Astrocyte of the cerebellum (primary cell): ENCODE data around the gene SYT9.

ENCODE experiments used
- DNase-seq: peaks from one replicate; pipeline ENCODE4 v3.0.0-alpha.2; 2011; ENCODE audit warnings: low read depth
- H3K4me3 ChIP-seq: 2 replicates; pipeline ENCODE4 v1.5.1; 2011; ENCODE audit warnings: mild to moderate bottlenecking, low read depth, low read length, moderate library complexity
- CTCF ChIP-seq: IDR thresholded peaks from 2 replicates; pipeline ENCODE4 v1.5.1; 2012; ENCODE audit warnings: low read length, low read depth, moderate library complexity, mild to moderate bottlenecking; ENCODE audit errors: missing control alignments
- in situ Hi-C: cut with HindIII; loops from 2 replicates; pipeline ENCODE4 v1.10.0; 2017; ENCODE audit warnings: low sequenced_read_pairs

SYT9 gene

DNA sequence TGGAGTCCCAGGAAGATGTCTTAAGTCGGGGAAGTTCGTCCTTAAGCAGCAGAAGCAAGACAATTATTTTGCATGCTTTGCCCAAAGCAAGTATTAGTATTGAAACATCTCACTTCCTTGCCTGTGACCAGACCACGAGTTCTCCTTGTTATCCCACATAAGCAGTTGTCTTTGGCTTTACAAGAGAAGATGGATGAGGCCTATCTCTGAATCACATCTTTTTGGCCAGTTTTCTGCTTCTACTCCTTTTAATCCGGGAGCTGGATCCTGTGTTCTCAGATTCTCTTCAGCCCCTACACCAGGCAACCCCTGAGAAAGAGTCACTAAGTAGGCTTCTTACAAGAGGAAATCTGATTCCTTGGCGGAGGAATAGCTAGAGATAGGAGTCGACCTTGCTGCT, 2.1 kb downstream of the SYT9 start:
- no peak for TF ChIP-seq CTCF
- DNase-seq, result no peak

GRCh38 chr11:7254731-7255291, 3.1 kb downstream of the SYT9 start:
- no peak for TF ChIP-seq CTCF
- DNase-seq, result no peak
- H3K4me3 ChIP-seq, result no peak overlapping the region
- in situ Hi-C loops, result no loop called here

More for the DNA sequence above, 2.1 kb downstream of the SYT9 start:
- no peak overlapping the region for H3K4me3 ChIP-seq
- in situ Hi-C loops, result no loop called here

DNA sequence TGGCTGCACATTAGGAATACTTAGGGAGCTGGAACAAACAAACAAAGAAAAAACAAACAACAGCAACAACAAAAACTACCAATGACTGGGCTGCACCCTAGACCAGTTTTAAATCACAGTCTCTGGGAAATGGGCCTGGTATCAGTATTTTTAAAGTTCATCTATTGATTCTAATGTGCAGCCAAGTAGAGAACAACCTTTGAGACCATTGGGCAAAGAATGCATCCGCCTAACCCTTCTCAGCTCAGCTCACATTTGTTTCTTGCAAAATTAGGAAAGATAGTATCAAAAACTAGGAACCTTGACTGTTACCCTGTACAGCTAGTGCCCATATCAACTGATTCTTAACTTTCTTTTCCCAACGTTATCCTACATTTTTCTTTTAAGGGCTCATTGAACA, 5.2 kb downstream of the SYT9 start:
- no peak for DNase-seq
- TF ChIP-seq CTCF, result no peak
- in situ Hi-C loops, result no loop called here
- H3K4me3 ChIP-seq, result no peak overlapping the region

- H3K4me3 ChIP-seq, result no peak overlapping the region
- no peak for DNase-seq
- in situ Hi-C loops, result no loop called here
- TF ChIP-seq CTCF, result no peak
Observed at GRCh38 chr11:7257724-7258123, 6.0 kb downstream of the SYT9 start.

- TF ChIP-seq CTCF, result no peak
- no peak for DNase-seq
- H3K4me3 ChIP-seq, result no peak overlapping the region
- in situ Hi-C loops, result no loop called here
Observed at GRCh38 chr11:7261578-7261977, 9.9 kb downstream of the SYT9 start.

DNA sequence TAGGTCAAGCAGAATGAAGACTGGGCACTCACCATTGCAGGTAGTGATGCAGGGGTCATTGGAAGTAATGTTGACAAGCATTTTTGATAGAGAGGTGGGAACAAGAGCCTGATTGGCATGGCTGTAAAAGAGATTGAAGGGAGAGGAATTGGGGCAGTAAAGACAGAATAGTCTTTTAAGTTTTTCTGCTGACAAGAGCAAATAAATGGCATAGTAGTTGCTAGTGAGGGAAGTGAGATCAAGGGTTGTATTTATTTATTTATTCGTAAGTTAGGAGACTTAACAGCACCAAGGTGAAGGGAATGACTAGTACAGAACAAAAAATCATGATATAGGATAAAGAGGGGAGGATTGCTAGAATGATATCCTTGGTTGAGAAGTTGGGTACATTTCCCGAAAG, 11.0 kb downstream of the SYT9 start:
- no peak overlapping the region for H3K4me3 ChIP-seq
- in situ Hi-C loops, result no loop called here
- no peak for TF ChIP-seq CTCF
- no peak for DNase-seq

DNA sequence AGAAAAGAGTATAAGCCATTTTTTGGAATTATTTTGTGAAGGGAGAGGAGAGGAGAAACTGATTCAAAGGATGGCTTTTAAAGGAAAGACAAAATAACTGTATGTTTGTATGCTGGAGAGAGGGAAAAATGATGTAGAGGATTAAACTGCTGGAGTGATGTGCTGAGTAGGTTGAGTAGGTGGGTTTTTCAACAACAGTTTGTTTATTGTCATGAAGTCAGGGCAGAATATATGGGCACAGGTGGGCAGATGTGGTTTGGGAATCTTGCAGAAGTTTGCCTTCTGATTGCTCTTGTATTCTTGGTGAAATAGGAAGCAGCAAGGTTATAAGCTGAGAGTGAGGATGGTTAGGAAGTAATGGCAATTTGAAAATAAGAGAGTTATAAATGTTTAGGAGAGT, 12.1 kb downstream of the SYT9 start:
- TF ChIP-seq CTCF, result no peak
- H3K4me3 ChIP-seq, result no peak overlapping the region
- DNase-seq, result no peak
- in situ Hi-C loops, result no loop called here
